DMS 273 (cell line): ENCODE results near the gene PLXND1.
"Not testable (repeated sequence)": the region's sequence is repeated elsewhere in the genome, so short reads cannot be mapped to it uniquely, and the experiment has no call there.

ENCODE experiments used
- DNase-seq: peaks from one replicate; lab custom pipeline; 2025; ENCODE audit not compliant: unreplicated experiment; lab: John Stamatoyannopoulos, UW

The PLXND1 gene

GRCh38 chr3:129606636-129607390 lies at the start of gene PLXND1:
PLXND1 (minus strand) TSS chr3:129606676; CDS start chr3:129606639, 37 bp downstream.
- DNase-seq = peak; percentile 86

GRCh38 chr3:129655291-129655700 lies 48.8 kb upstream of the PLXND1 start:
- DNase-seq = no peak

- DNase-seq = no peak
These were observed 47.7 kb upstream of the PLXND1 start for GRCh38 chr3:129654131-129654530.

- no peak for DNase-seq
These were observed 46.5 kb upstream of the PLXND1 start for GRCh38 chr3:129653019-129653418.

- DNase-seq = peak; percentile 93
These were observed 45.1 kb upstream of the PLXND1 start for GRCh38 chr3:129651435-129652202.

GRCh38 chr3:129650256-129650872 lies 43.9 kb upstream of the PLXND1 start:
- peak; percentile 84 for DNase-seq

- DNase-seq = no peak
These were observed 41.9 kb upstream of the PLXND1 start for GRCh38 chr3:129648391-129648790.

- DNase-seq = no peak
These were observed 38.8 kb upstream of the PLXND1 start for GRCh38 chr3:129645286-129645685.

- DNase-seq = no peak
These were observed 38.4 kb upstream of the PLXND1 start for GRCh38 chr3:129644836-129645235.

- DNase-seq = not testable (repeated sequence)
These were observed 35.2 kb upstream of the PLXND1 start for GRCh38 chr3:129641567-129642260.

- DNase-seq = not testable (repeated sequence)
These were observed 34.5 kb upstream of the PLXND1 start for GRCh38 chr3:129640985-129641384.

- DNase-seq = no peak
These were observed 32.0 kb upstream of the PLXND1 start for GRCh38 chr3:129638481-129638880.

GRCh38 chr3:129636082-129636481 lies 29.6 kb upstream of the PLXND1 start:
- DNase-seq = no peak

- DNase-seq = no peak
These were observed 29.2 kb upstream of the PLXND1 start for GRCh38 chr3:129635656-129636055.

GRCh38 chr3:129633751-129634481 lies 27.4 kb upstream of the PLXND1 start:
- peak; percentile 17 for DNase-seq

- DNase-seq = no peak
These were observed 26.5 kb upstream of the PLXND1 start for GRCh38 chr3:129632977-129633376.

GRCh38 chr3:129632556-129632955 lies 26.1 kb upstream of the PLXND1 start:
- DNase-seq = no peak

- DNase-seq = no peak
These were observed 25.6 kb upstream of the PLXND1 start for GRCh38 chr3:129632056-129632455.

- DNase-seq = no peak
These were observed 22.5 kb upstream of the PLXND1 start for GRCh38 chr3:129629011-129629410.

GRCh38 chr3:129628169-129628522 lies 21.7 kb upstream of the PLXND1 start:
- no peak for DNase-seq
